ENCODE data around the gene PKMYT1. TPM values are rescaled to one million over a fixed set of nuclear protein-coding genes. Genes with fewer than 3 reads are reported as not detected.

The PKMYT1 gene
- polyA plus RNA-seq, 2 of the 4 experiments (the other 2 are of a cell fraction), result 10.5 to 50.5 TPM

- 0 out of 2 replicates have a peak, but pooled peaks have one; percentile 16 for TF ChIP-seq REST (IDR thresholded peaks at IDR 0.05)
- TF ChIP-seq NR3C1 (IDR thresholded peaks at IDR 0.05), result no peak
- peak; percentile 88 to 90; a peak in 4 of 5 replicates for TF ChIP-seq JUN (IDR thresholded peaks at IDR 0.05)
These were observed 40.6 kb upstream of the PKMYT1 start (continued) for GRCh38 chr16:3020604-3021448.

GRCh38 chr16:3020247-3020603 is 40.0 kb upstream of the PKMYT1 start, which contains the start of gene TNFRSF12A:
Gene TNFRSF12A, plus strand, starts transcription at chr16:3020368. Its CDS starts 30 bp downstream, at chr16:3020398.
- WGBS (ENCODE audit: missing lambda C conversion rate), result no CpG with 5 or more reads among the region's 49 CpGs
- POLR2A ChIA-PET, result interaction anchor here (0.7 to 6.2 kb wide), 15 partner anchors 8 to 152 kb away, joined by 3 to 107 read pairs (median 7); partner anchors contain the start of genes PAQR4 and PKMYT1
- CTCF ChIA-PET, result interaction anchor here (0.8 to 6.6 kb wide), 8 partner anchors 10 to 182 kb away, joined by 3 to 112 read pairs (median 5); no protein-coding TSS in a partner anchor
- H3K27ac ChIP-seq, result peak within 1 kb of the TSS; percentile 98 to 100
- TF ChIP-seq POLR2A (IDR thresholded peaks at IDR 0.05; ENCODE audit: low read length) (peak; percentile 93), EHMT2 (IDR thresholded peaks at IDR 0.05; ENCODE audit: low read depth) (no peak), NFE2L2 (conservative IDR thresholded peaks at IDR 0.05; ENCODE audit: low read length) (no peak), JUN (IDR thresholded peaks at IDR 0.05) (peak; percentile 79 to 95; a peak in 4 of 5 replicates), HDAC2 (IDR thresholded peaks at IDR 0.05) (no peak), PHF8 (IDR thresholded peaks at IDR 0.05; ENCODE audit: borderline replicate concordance, low read depth) (peak; percentile 74; the same call in 1 of the 2 replicates), FOXS1 (CRISPR knock-in tag; IDR thresholded peaks at IDR 0.05) (no peak), MAZ (IDR thresholded peaks at IDR 0.05; ENCODE audit: borderline replicate concordance, low read depth, low read length) (no peak), RCOR1 (IDR thresholded peaks at IDR 0.05; ENCODE audit: low read depth, low read length) (no peak)
- TF ChIP-seq, protein P1, sequence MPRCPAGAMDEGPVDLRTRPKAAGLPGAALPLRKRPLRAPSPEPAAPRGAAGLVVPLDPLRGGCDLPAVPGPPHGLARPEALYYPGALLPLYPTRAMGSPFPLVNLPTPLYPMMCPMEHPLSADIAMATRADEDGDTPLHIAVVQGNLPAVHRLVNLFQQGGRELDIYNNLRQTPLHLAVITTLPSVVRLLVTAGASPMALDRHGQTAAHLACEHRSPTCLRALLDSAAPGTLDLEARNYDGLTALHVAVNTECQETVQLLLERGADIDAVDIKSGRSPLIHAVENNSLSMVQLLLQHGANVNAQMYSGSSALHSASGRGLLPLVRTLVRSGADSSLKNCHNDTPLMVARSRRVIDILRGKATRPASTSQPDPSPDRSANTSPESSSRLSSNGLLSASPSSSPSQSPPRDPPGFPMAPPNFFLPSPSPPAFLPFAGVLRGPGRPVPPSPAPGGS (IDR thresholded peaks at IDR 0.05), result peak; percentile 94
- no peak for FAIRE-seq
- peaks cover 24% of the 10 kb centered on the region for H3K4me1 ChIP-seq
- no peaks in the 10 kb centered on the region for H3K9me3 ChIP-seq
- H3K4me3 ChIP-seq, result peak within 1 kb of the TSS; percentile 93
- peak; percentile 2; a peak in 1 of 6 replicates for ATAC-seq
- peak within 1 kb of the TSS; percentile 89 for H3K4me2 ChIP-seq
- peak; percentile 64 to 82 for DNase-seq (ENCODE audit: low read depth in 1 of 2, low spot score in 1 of 2)

GRCh38 chr16:3019594-3020246 is 39.5 kb upstream of the PKMYT1 start:
- Histone ChIP-seq H3K4me1 (peaks cover 19% of the 10 kb centered on the region), H3K27ac (peak overlapping the region; percentile 98 to 100), H3K4me3 (peak overlapping the region; percentile 93), H3K4me2 (peak overlapping the region; percentile 89), H3K9me3 (no peaks in the 10 kb centered on the region)
- no peak for TF ChIP-seq CHD2 (IDR thresholded peaks at IDR 0.05; ENCODE audit: low read length, partially characterized antibody)
- peak; percentile 30; the same call in 1 of the 2 replicates for TF ChIP-seq ZC3H11A (IDR thresholded peaks at IDR 0.05)
- ATAC-seq, result no peak
- no peak for DNase-seq (ENCODE audit: low read depth in 1 of 2, low spot score in 1 of 2)
- ChIA-PET CTCF (interaction anchor here (1.0 to 6.6 kb wide), 6 partner anchors 10 to 59 kb away, joined by 4 to 112 read pairs (median 6); no protein-coding TSS in a partner anchor), POLR2A (interaction anchor here (0.7 to 6.2 kb wide), 11 partner anchors 9 to 131 kb away, joined by 3 to 107 read pairs (median 8); partner anchors contain the start of genes PAQR4 and PKMYT1)
- WGBS (ENCODE audit: missing lambda C conversion rate), result 34% methylated on average over 32 of the region's 40 CpGs
- FAIRE-seq, result no peak

Data from A549 (cell line).